Activated naive CD4-positive, alpha-beta T cell treated with anti-CD3 and anti-CD28 coated beads, Interleukin-2, amount 10 ng/mL, durations not matched to agents 7 days and 5 days (primary cell): ENCODE results near the gene ALG14.

Source experiments
- CTCF ChIA-PET: fragments of 350-600 bp; sonication (Branson Sonifier 250); formaldehyde crosslinking; loops from one replicate; lab custom pipeline; 2021; ENCODE audit warnings: antibody characterized with exemption; lab: Charles Lee
- DNase-seq: peaks from one replicate; pipeline ENCODE4 v3.0.0-alpha.2; 2020
- H3K27ac Mint-ChIP-seq: one replicate; pipeline ENCODE4 v1.8.0; 2021; ENCODE audit warnings: mild to moderate bottlenecking, moderate library complexity, mixed read lengths
- H3K27me3 Mint-ChIP-seq: one replicate; pipeline ENCODE4 v1.8.0; 2021; ENCODE audit warnings: mild to moderate bottlenecking, mixed read lengths
- H3K36me3 Mint-ChIP-seq: one replicate; pipeline ENCODE4 v1.8.0; 2021; ENCODE audit warnings: mixed read lengths
- H3K4me1 Mint-ChIP-seq: one replicate; pipeline ENCODE4 v1.8.0; 2021; ENCODE audit warnings: mixed read lengths
- H3K4me3 Mint-ChIP-seq: one replicate; pipeline ENCODE4 v1.8.0; 2021; ENCODE audit warnings: mild to moderate bottlenecking, moderate library complexity, mixed read lengths
- H3K9me3 Mint-ChIP-seq: one replicate; pipeline ENCODE4 v1.8.0; 2021; ENCODE audit warnings: mixed read lengths

Gene ALG14

GRCh38 chr1:95043141-95043980 lies 29.4 kb downstream of the ALG14 start:
- CTCF ChIA-PET, result interaction anchor here (0.6 to 3.8 kb wide), 31 partner anchors 10 to 241 kb away, joined by 3 to 138 read pairs (median 4); no protein-coding TSS in a partner anchor
- Mint-ChIP-seq H3K27ac (no peak overlapping the region), H3K9me3 (no peaks in the 10 kb centered on the region), H3K4me1 (no peaks in the 10 kb centered on the region), H3K36me3 (no peaks in the 10 kb centered on the region), H3K4me3 (no peak overlapping the region), H3K27me3 (no peaks in the 10 kb centered on the region)
- peak; percentile 83 for DNase-seq

GRCh38 chr1:95042286-95042685 lies 30.5 kb downstream of the ALG14 start:
- no peak overlapping the region for H3K27ac Mint-ChIP-seq
- CTCF ChIA-PET, result interaction anchor here (0.6 to 2.8 kb wide), 11 partner anchors 56 to 1710 kb away, joined by 3 to 105 read pairs (median 3); no protein-coding TSS in a partner anchor
- no peak for DNase-seq
- no peak overlapping the region for H3K4me3 Mint-ChIP-seq
- no peaks in the 10 kb centered on the region for H3K27me3 Mint-ChIP-seq
- H3K9me3 Mint-ChIP-seq, result no peaks in the 10 kb centered on the region
- no peaks in the 10 kb centered on the region for H3K36me3 Mint-ChIP-seq
- no peaks in the 10 kb centered on the region for H3K4me1 Mint-ChIP-seq

- CTCF ChIA-PET, result interaction anchor here (0.6 to 2.8 kb wide), 13 partner anchors 55 to 1710 kb away, joined by 3 to 105 read pairs (median 3); no protein-coding TSS in a partner anchor
- Mint-ChIP-seq H3K4me1 (no peaks in the 10 kb centered on the region), H3K27me3 (no peaks in the 10 kb centered on the region), H3K27ac (no peak overlapping the region), H3K4me3 (no peak overlapping the region), H3K36me3 (no peaks in the 10 kb centered on the region), H3K9me3 (no peaks in the 10 kb centered on the region)
- DNase-seq, result peak; percentile 46
Measured at GRCh38 chr1:95041491-95042165, 31.1 kb downstream of the ALG14 start.

GRCh38 chr1:95040032-95040525 lies 32.7 kb downstream of the ALG14 start:
- Mint-ChIP-seq H3K4me3 (no peak overlapping the region), H3K36me3 (no peaks in the 10 kb centered on the region), H3K27me3 (no peaks in the 10 kb centered on the region), H3K27ac (no peak overlapping the region), H3K9me3 (no peaks in the 10 kb centered on the region), H3K4me1 (no peaks in the 10 kb centered on the region)
- no peak for DNase-seq
- CTCF ChIA-PET, result interaction anchor here (1.3 to 2.8 kb wide), 2 partner anchors 186 to 997 kb away, joined by 3 to 105 read pairs; no protein-coding TSS in a partner anchor

GRCh38 chr1:95039360-95040031 lies 33.3 kb downstream of the ALG14 start:
- H3K9me3 Mint-ChIP-seq, result no peaks in the 10 kb centered on the region

GRCh38 chr1:95035536-95035935 lies 37.2 kb downstream of the ALG14 start:
- H3K4me1 Mint-ChIP-seq, result no peaks in the 10 kb centered on the region

More at GRCh38 chr1:95039360-95040031, 33.3 kb downstream of the ALG14 start:
- Mint-ChIP-seq H3K27ac (no peak overlapping the region), H3K36me3 (no peaks in the 10 kb centered on the region), H3K27me3 (no peaks in the 10 kb centered on the region), H3K4me1 (no peaks in the 10 kb centered on the region), H3K4me3 (no peak overlapping the region)
- no peak for DNase-seq
- CTCF ChIA-PET, result interaction anchor here (1.3 to 2.8 kb wide), 2 partner anchors 185 to 997 kb away, joined by 3 to 105 read pairs; no protein-coding TSS in a partner anchor

GRCh38 chr1:95034506-95034905 lies 38.2 kb downstream of the ALG14 start:
- no peaks in the 10 kb centered on the region for H3K9me3 Mint-ChIP-seq
- DNase-seq, result no peak
- CTCF ChIA-PET, result interaction anchor here (1.6 to 2.0 kb wide), 2 partner anchors 9 to 180 kb away, joined by 4 to 8 read pairs; no protein-coding TSS in a partner anchor
- H3K27me3 Mint-ChIP-seq, result no peaks in the 10 kb centered on the region
- H3K36me3 Mint-ChIP-seq, result no peaks in the 10 kb centered on the region
- no peak overlapping the region for H3K4me3 Mint-ChIP-seq
- no peaks in the 10 kb centered on the region for H3K4me1 Mint-ChIP-seq
- H3K27ac Mint-ChIP-seq, result no peak overlapping the region

More at GRCh38 chr1:95035536-95035935, 37.2 kb downstream of the ALG14 start:
- H3K9me3 Mint-ChIP-seq, result no peaks in the 10 kb centered on the region
- CTCF ChIA-PET, result no interaction called here
- H3K27ac Mint-ChIP-seq, result no peak overlapping the region
- H3K27me3 Mint-ChIP-seq, result no peaks in the 10 kb centered on the region
- H3K36me3 Mint-ChIP-seq, result no peaks in the 10 kb centered on the region
- no peak for DNase-seq
- H3K4me3 Mint-ChIP-seq, result no peak overlapping the region

- H3K36me3 Mint-ChIP-seq, result peaks cover 1% of the 10 kb centered on the region
- H3K9me3 Mint-ChIP-seq, result peaks cover 4% of the 10 kb centered on the region
- no peak overlapping the region for H3K27ac Mint-ChIP-seq
- H3K4me3 Mint-ChIP-seq, result no peak overlapping the region
- H3K4me1 Mint-ChIP-seq, result no peaks in the 10 kb centered on the region
- no peaks in the 10 kb centered on the region for H3K27me3 Mint-ChIP-seq
- CTCF ChIA-PET, result interaction anchor here (0.6 to 2.0 kb wide), 3 partner anchors 10 to 180 kb away, joined by 3 to 8 read pairs (median 4); no protein-coding TSS in a partner anchor
- DNase-seq, result no peak
Measured at GRCh38 chr1:95033843-95034242, 38.9 kb downstream of the ALG14 start.

GRCh38 chr1:95029532-95029931 lies 43.2 kb downstream of the ALG14 start:
- CTCF ChIA-PET, result no interaction called here

GRCh38 chr1:95028954-95029353 lies 43.8 kb downstream of the ALG14 start:
- H3K9me3 Mint-ChIP-seq, result peaks cover 4% of the 10 kb centered on the region
- no peak for DNase-seq
- CTCF ChIA-PET, result interaction anchor here (1.2 kb wide), 1 partner anchor 174 kb away, joined by 4 read pairs; no protein-coding TSS in a partner anchor
- peaks cover 4% of the 10 kb centered on the region for H3K36me3 Mint-ChIP-seq
- no peak overlapping the region for H3K4me3 Mint-ChIP-seq
- no peaks in the 10 kb centered on the region for H3K4me1 Mint-ChIP-seq
- H3K27ac Mint-ChIP-seq, result no peak overlapping the region
- H3K27me3 Mint-ChIP-seq, result no peaks in the 10 kb centered on the region

More at GRCh38 chr1:95029532-95029931, 43.2 kb downstream of the ALG14 start:
- Mint-ChIP-seq H3K4me3 (no peak overlapping the region), H3K4me1 (no peaks in the 10 kb centered on the region), H3K9me3 (peaks cover 4% of the 10 kb centered on the region), H3K27ac (no peak overlapping the region), H3K27me3 (no peaks in the 10 kb centered on the region), H3K36me3 (peaks cover 4% of the 10 kb centered on the region)
- DNase-seq, result no peak

GRCh38 chr1:95027046-95027445 lies 45.7 kb downstream of the ALG14 start:
- no peaks in the 10 kb centered on the region for H3K27me3 Mint-ChIP-seq
- no peak for DNase-seq
- no peaks in the 10 kb centered on the region for H3K4me1 Mint-ChIP-seq
- peaks cover 4% of the 10 kb centered on the region for H3K36me3 Mint-ChIP-seq
- H3K9me3 Mint-ChIP-seq, result peaks cover 4% of the 10 kb centered on the region
- CTCF ChIA-PET, result interaction anchor here (0.7 kb wide), 1 partner anchor 16 kb away, joined by 3 read pairs; no protein-coding TSS in a partner anchor
- H3K4me3 Mint-ChIP-seq, result no peak overlapping the region
- H3K27ac Mint-ChIP-seq, result no peak overlapping the region

- Mint-ChIP-seq H3K4me3 (no peak overlapping the region), H3K4me1 (peaks cover 8% of the 10 kb centered on the region), H3K27ac (no peak overlapping the region), H3K36me3 (peaks cover 3% of the 10 kb centered on the region), H3K27me3 (no peaks in the 10 kb centered on the region), H3K9me3 (no peaks in the 10 kb centered on the region)
- CTCF ChIA-PET, result interaction anchor here (1.2 to 2.0 kb wide), 2 partner anchors 20 to 169 kb away, joined by 3 to 6 read pairs; no protein-coding TSS in a partner anchor
- no peak for DNase-seq
Measured at GRCh38 chr1:95023399-95024043, 49.2 kb downstream of the ALG14 start.

- no peaks in the 10 kb centered on the region for H3K27me3 Mint-ChIP-seq
- H3K9me3 Mint-ChIP-seq, result no peaks in the 10 kb centered on the region
- CTCF ChIA-PET, result interaction anchor here (1.6 kb wide), 1 partner anchor 168 kb away, joined by 4 read pairs; no protein-coding TSS in a partner anchor
- H3K4me1 Mint-ChIP-seq, result peaks cover 8% of the 10 kb centered on the region
- H3K4me3 Mint-ChIP-seq, result no peak overlapping the region
- DNase-seq, result no peak
- no peak overlapping the region for H3K27ac Mint-ChIP-seq
- H3K36me3 Mint-ChIP-seq, result peaks cover 3% of the 10 kb centered on the region
Measured at GRCh38 chr1:95022644-95022926, 50.2 kb downstream of the ALG14 start.
